WERI-Rb-1 (cell line): Measurements from ENCODE around the gene PDK2.

Experiments
- DNase-seq: peaks from one replicate; pipeline ENCODE4 v3.0.0-alpha.2; 2020
- H3K27ac ChIP-seq: fragments of 250-450 bp; sonication (Bioruptor Pico); 2 replicates; pipeline ENCODE4 v1.5.1; 2020; ENCODE audit warnings: mild to moderate bottlenecking, moderate library complexity
- H3K27me3 ChIP-seq: fragments of 250-450 bp; sonication (Bioruptor Pico); 2 replicates; pipeline ENCODE4 v1.5.1; 2021; ENCODE audit warnings: mild to moderate bottlenecking, low read depth, moderate library complexity; ENCODE audit not compliant: insufficient read depth, severe bottlenecking
- H3K36me3 ChIP-seq: fragments of 250-450 bp; sonication (Bioruptor Pico); 2 replicates; pipeline ENCODE4 v1.5.1; 2020; ENCODE audit warnings: mild to moderate bottlenecking, moderate library complexity
- H3K4me3 ChIP-seq: 2 replicates; pipeline ENCODE4 v1.5.1; 2011; ENCODE audit warnings: low read depth, mild to moderate bottlenecking, control low read depth, low read length
- H3K9me3 ChIP-seq: fragments of 250-450 bp; sonication (Bioruptor Pico); 2 replicates; pipeline ENCODE4 v1.5.1; 2021; ENCODE audit warnings: mild to moderate bottlenecking, moderate library complexity; ENCODE audit not compliant: severe bottlenecking
- TF ChIP-seq, protein P1 (sequence below): IDR thresholded peaks from 2 replicates; pipeline ENCODE4 v1.5.1; 2011; ENCODE audit warnings: low read depth, mild to moderate bottlenecking, control low read depth, inconsistent platforms, low read length

PDK2 gene

DNA sequence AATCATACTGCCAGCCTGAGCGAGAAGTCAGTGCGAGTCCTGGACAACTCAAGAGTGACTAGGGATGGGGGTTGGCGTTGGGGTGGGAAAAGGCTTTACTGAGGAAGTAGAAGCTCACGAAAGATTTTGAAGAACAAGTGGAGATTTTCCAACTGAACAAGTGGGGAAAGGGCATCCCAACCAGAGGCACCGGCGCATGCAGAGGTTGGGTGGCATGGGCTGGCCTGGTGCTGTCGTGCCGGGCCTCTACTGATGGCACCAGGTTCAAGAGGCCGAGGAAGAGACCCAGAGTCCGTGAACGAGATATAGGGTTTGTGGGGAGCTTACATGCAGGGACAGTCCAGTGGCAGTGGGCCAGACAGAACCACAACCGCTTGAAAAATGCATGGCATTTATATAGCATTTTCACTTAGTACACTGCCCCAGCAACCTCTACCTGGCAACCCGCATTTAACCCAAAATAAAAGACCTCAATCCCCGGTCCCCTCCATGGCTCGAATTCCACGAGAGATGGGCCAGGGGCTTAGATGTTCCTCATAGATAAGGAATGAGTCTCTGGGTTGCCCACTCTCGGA, 46.9 kb upstream of the PDK2 start:
- no peak for DNase-seq
- TF ChIP-seq, protein P1, sequence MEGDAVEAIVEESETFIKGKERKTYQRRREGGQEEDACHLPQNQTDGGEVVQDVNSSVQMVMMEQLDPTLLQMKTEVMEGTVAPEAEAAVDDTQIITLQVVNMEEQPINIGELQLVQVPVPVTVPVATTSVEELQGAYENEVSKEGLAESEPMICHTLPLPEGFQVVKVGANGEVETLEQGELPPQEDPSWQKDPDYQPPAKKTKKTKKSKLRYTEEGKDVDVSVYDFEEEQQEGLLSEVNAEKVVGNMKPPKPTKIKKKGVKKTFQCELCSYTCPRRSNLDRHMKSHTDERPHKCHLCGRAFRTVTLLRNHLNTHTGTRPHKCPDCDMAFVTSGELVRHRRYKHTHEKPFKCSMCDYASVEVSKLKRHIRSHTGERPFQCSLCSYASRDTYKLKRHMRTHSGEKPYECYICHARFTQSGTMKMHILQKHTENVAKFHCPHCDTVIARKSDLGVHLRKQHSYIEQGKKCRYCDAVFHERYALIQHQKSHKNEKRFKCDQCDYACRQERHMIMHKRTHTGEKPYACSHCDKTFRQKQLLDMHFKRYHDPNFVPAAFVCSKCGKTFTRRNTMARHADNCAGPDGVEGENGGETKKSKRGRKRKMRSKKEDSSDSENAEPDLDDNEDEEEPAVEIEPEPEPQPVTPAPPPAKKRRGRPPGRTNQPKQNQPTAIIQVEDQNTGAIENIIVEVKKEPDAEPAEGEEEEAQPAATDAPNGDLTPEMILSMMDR, result no peak
- no peaks in the 10 kb centered on the region for H3K36me3 ChIP-seq
- no peaks in the 10 kb centered on the region for H3K27me3 ChIP-seq
- no peak overlapping the region for H3K27ac ChIP-seq
- H3K9me3 ChIP-seq, result no peaks in the 10 kb centered on the region
- no peak overlapping the region for H3K4me3 ChIP-seq

GRCh38 chr17:50048988-50049387, 46.2 kb upstream of the PDK2 start:
- H3K4me3 ChIP-seq, result no peak overlapping the region
- TF ChIP-seq, protein P1, result no peak
- no peak overlapping the region for H3K27ac ChIP-seq
- no peaks in the 10 kb centered on the region for H3K9me3 ChIP-seq
- H3K36me3 ChIP-seq, result no peaks in the 10 kb centered on the region
- DNase-seq, result no peak
- H3K27me3 ChIP-seq, result no peaks in the 10 kb centered on the region

- H3K36me3 ChIP-seq, result no peaks in the 10 kb centered on the region
- no peaks in the 10 kb centered on the region for H3K27me3 ChIP-seq
- DNase-seq, result no peak
- no peak overlapping the region for H3K27ac ChIP-seq
- no peak overlapping the region for H3K4me3 ChIP-seq
- no peaks in the 10 kb centered on the region for H3K9me3 ChIP-seq
- TF ChIP-seq, protein P1, result no peak
Observed at GRCh38 chr17:50049636-50050035, 45.5 kb upstream of the PDK2 start.

- no peaks in the 10 kb centered on the region for H3K9me3 ChIP-seq
- no peak overlapping the region for H3K27ac ChIP-seq
- no peak overlapping the region for H3K4me3 ChIP-seq
- no peak for DNase-seq
- H3K27me3 ChIP-seq, result no peaks in the 10 kb centered on the region
- TF ChIP-seq, protein P1, result no peak
- H3K36me3 ChIP-seq, result no peaks in the 10 kb centered on the region
Observed at GRCh38 chr17:50050431-50051032, 44.6 kb upstream of the PDK2 start.

DNA sequence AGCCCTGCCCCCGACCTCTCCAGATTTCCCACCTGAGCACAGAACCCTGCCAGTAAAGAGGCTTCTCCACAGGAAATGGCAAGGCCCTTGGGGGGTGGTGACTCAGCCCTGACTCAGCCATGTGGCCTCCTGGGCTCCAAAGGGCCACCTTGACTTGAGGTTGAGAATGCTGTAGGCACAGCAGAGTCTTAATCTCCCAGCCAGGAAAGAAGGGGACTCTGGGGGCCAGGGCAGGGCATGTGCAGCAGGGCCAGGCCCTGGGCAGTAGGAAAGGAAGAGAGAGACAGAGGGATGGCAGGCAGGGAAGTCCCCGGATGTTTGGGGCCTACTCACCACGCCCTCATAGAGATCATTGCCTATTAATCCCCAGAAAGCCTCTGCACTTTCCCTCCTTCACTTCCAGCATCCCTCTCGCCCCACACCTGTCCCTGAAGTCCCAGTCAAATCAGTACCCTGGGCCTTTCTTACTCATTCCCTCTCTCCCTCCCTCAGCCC, 44.0 kb upstream of the PDK2 start:
- Histone ChIP-seq H3K9me3 (no peaks in the 10 kb centered on the region), H3K36me3 (no peaks in the 10 kb centered on the region), H3K27me3 (no peaks in the 10 kb centered on the region), H3K27ac (no peak overlapping the region), H3K4me3 (no peak overlapping the region)
- TF ChIP-seq, protein P1, result no peak
- no peak for DNase-seq

GRCh38 chr17:50051606-50052005, 43.5 kb upstream of the PDK2 start:
- no peak overlapping the region for H3K4me3 ChIP-seq
- no peak overlapping the region for H3K27ac ChIP-seq
- H3K27me3 ChIP-seq, result no peaks in the 10 kb centered on the region
- TF ChIP-seq, protein P1, result no peak
- H3K36me3 ChIP-seq, result no peaks in the 10 kb centered on the region
- no peaks in the 10 kb centered on the region for H3K9me3 ChIP-seq
- DNase-seq, result no peak
